Activated CD8-positive, alpha-beta T cell treated with anti-CD3 and anti-CD28 coated beads for 36 hours (primary cell): Measurements from ENCODE around the gene RPL15. TPM values are rescaled to one million over a fixed set of nuclear protein-coding genes. Genes with fewer than 3 reads are reported as not detected.
A peak's percentile ranks its signal among the peaks of the same experiment; 100 is the strongest.
"Not testable (repeated sequence)": the region's sequence is repeated elsewhere in the genome, so short reads cannot be mapped to it uniquely, and the experiment has no call there.

Experiments used
- ATAC-seq: fragments of 200-7000 bp; cut with Tn5 transposase; one replicate; pipeline ENCODE4 v1.10.0; 2021; ENCODE audit warnings: mild to moderate bottlenecking, moderate library complexity
- CTCF ChIA-PET: fragments of 350-600 bp; sonication (Branson Sonifier 250); formaldehyde crosslinking; loops from one replicate; lab custom pipeline; 2021; ENCODE audit warnings: antibody characterized with exemption; lab: Charles Lee
- POLR2A ChIA-PET: fragments of 350-600 bp; sonication (Branson Sonifier 250); formaldehyde crosslinking; loops from one replicate; lab custom pipeline; 2021; ENCODE audit warnings: antibody characterized with exemption; lab: Charles Lee
- DNase-seq: peaks from one replicate; pipeline ENCODE4 v3.0.0-alpha.2; 2020
- H3K27ac Mint-ChIP-seq: one replicate; pipeline ENCODE4 v1.8.0; 2021; ENCODE audit warnings: mild to moderate bottlenecking, mixed read lengths
- H3K27me3 Mint-ChIP-seq: one replicate; pipeline ENCODE4 v1.8.0; 2021; ENCODE audit warnings: mixed read lengths
- H3K36me3 Mint-ChIP-seq: one replicate; pipeline ENCODE4 v1.8.0; 2021; ENCODE audit warnings: low read depth, mixed read lengths
- H3K4me1 Mint-ChIP-seq: one replicate; pipeline ENCODE4 v1.8.0; 2021; ENCODE audit warnings: low read depth, mixed read lengths
- H3K4me3 Mint-ChIP-seq: one replicate; pipeline ENCODE4 v1.8.0; 2021; ENCODE audit warnings: mild to moderate bottlenecking, moderate library complexity, mixed read lengths
- H3K9me3 Mint-ChIP-seq: one replicate; pipeline ENCODE4 v1.8.0; 2021; ENCODE audit warnings: mixed read lengths
- intact Hi-C: fragments of 100-400 bp; cut with micrococcal nuclease; formaldehyde crosslinking; loops from one replicate; pipeline ENCODE4 v1.10.0; 2022
- total RNA-seq, 2 experiments: library from RNA; stranded (reverse); gene quantifications; one replicate each; pipeline ENCODE4 v1.2.3, GENCODE V29; 2021
- TF ChIP-seq, protein P1 (sequence below): fragments of 200-600 bp; IDR thresholded peaks from one replicate; pipeline ENCODE4 v1.8.0; 2022; ENCODE audit warnings: antibody characterized with exemption, mild to moderate bottlenecking

Gene RPL15
- total RNA-seq, 2 experiments from 2014 or later: 2,671 to 2,747 TPM

DNA sequence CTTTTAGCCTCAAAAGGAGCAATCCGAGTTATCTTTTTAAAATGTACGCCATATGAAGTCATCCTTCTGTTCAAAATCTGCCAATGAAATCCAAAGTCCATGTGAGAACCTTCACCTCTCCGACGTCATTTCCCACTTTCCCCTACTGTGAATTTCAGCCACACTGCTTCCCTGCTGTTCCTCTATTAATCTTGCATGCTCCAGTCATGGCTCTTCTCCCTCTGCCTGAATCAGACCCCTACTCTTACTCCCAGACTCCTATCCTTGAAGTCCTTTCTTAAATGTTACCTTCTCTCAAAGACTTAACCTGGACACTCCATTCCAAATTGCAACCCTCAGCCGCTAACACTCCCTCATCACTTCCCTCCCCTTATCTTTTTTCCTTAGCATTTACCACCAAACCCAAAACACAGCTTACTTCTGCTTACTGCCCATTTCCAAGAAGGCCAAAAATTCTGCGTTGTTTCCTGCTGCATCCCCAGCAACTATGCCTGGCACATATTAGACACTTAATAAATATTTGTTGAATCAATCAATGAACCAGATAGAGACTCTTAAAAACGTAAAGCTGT, 1.3 kb upstream of the RPL15 start:
- Mint-ChIP-seq H3K9me3 (no peaks in the 10 kb centered on the region), H3K4me3 (peak overlapping the region; percentile 99), H3K27ac (peak overlapping the region; percentile 99), H3K4me1 (peaks cover 38% of the 10 kb centered on the region), H3K36me3 (peaks cover 38% of the 10 kb centered on the region), H3K27me3 (peaks cover 2% of the 10 kb centered on the region)
- ATAC-seq (no peak), DNase-seq (no peak)
- ChIA-PET CTCF (interaction anchor here (0.7 to 1.2 kb wide), 3 partner anchors 10 to 18 kb away, joined by 3 read pairs; no protein-coding TSS in a partner anchor), POLR2A (interaction anchor here (0.6 to 5.0 kb wide), 16 partner anchors 7 to 107 kb away, joined by 3 to 60 read pairs (median 10); partner anchors contain the start of genes NR1D2 and UBE2E1)
- TF ChIP-seq, protein P1, sequence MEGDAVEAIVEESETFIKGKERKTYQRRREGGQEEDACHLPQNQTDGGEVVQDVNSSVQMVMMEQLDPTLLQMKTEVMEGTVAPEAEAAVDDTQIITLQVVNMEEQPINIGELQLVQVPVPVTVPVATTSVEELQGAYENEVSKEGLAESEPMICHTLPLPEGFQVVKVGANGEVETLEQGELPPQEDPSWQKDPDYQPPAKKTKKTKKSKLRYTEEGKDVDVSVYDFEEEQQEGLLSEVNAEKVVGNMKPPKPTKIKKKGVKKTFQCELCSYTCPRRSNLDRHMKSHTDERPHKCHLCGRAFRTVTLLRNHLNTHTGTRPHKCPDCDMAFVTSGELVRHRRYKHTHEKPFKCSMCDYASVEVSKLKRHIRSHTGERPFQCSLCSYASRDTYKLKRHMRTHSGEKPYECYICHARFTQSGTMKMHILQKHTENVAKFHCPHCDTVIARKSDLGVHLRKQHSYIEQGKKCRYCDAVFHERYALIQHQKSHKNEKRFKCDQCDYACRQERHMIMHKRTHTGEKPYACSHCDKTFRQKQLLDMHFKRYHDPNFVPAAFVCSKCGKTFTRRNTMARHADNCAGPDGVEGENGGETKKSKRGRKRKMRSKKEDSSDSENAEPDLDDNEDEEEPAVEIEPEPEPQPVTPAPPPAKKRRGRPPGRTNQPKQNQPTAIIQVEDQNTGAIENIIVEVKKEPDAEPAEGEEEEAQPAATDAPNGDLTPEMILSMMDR: no peak
- intact Hi-C loops: loop anchor here (2.0 to 10.0 kb wide), 2 partner anchors 29 to 111 kb away; partner anchors contain the start of genes NR1D2 and UBE2E1

DNA sequence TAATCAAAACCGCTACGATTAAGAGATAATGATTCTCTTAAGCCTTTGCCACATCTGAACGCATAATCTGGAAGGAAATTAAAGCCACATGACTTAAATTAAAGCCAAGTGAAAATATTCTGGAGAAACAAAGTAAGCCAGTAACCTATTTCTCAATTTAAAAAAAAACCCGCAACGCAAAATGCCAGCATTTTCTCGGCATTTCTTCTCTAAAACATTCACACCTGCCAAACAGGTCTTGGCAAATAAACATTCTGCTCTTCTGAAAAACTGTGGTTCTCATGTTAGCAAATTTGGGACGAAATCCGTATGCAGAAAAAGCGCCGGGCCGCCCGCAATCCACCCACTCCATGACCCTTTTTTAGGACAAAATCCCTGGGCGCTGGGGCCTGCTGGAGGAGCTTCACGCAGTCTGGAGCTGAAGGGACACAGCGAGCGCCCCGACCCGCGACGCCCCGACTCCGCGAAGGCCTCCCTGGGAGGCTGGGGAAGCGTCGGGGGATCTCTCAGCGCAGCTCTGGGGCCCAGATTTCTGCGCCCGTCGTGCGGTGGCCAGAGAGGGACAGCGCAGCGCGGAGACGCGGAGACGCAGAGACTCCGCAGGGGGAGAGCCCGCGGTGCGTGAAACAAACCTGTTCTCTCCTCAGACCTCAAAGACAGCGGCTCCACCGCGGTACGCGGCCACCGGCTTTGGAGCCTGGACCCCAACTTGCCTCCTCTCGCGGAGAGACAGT, 613 bp upstream of the RPL15 start:
- intact Hi-C loops: loop anchor here (2.0 to 10.0 kb wide), 2 partner anchors 28 to 112 kb away; partner anchors contain the start of genes NR1D2 and UBE2E1
- Mint-ChIP-seq H3K4me1 (peaks cover 38% of the 10 kb centered on the region), H3K9me3 (no peaks in the 10 kb centered on the region), H3K4me3 (peak overlapping the region; percentile 99), H3K27me3 (peaks cover 2% of the 10 kb centered on the region), H3K36me3 (peaks cover 44% of the 10 kb centered on the region), H3K27ac (peak overlapping the region; percentile 99)
- ChIA-PET CTCF (interaction anchor here (0.7 to 1.2 kb wide), 4 partner anchors 9 to 28 kb away, joined by 3 read pairs; no protein-coding TSS in a partner anchor), POLR2A (interaction anchor here (0.6 to 5.0 kb wide), 39 partner anchors 8 to 713 kb away, joined by 3 to 60 read pairs (median 4); partner anchors contain the start of genes NR1D2, UBE2E1 and UBE2E2)
- TF ChIP-seq, protein P1: no peak
- ATAC-seq (peak; percentile 34), DNase-seq (no peak)

DNA sequence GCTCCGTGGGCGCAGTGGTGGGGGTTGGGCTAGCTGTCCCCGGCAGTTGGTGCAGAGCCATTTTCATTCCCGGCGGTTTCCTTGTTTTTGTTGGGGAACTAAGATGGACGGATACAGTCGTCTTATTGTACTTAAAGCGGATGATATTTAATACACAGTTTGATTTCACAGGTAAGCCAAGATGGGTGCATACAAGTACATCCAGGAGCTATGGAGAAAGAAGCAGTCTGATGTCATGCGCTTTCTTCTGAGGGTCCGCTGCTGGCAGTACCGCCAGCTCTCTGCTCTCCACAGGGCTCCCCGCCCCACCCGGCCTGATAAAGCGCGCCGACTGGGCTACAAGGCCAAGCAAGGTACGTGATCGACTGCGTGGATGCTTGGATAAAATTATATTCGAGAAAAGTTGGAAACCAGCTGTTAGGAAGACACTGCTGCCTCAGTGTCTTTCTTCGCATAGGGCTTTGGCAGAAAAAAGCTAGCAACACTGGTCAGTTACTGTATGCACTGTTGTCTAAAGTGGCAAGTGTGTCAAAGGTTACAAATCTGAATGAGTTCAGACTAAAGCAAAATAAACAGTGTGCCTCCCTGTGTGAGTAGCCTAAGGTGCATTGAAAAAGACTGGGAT, 859 bp downstream of the RPL15 start:
- not testable (repeated sequence) for H3K27me3 Mint-ChIP-seq, H3K9me3 Mint-ChIP-seq, DNase-seq, ATAC-seq
- CTCF ChIA-PET: interaction anchor here (1.0 kb wide), 1 partner anchor 26 kb away, joined by 3 read pairs; no protein-coding TSS in a partner anchor
- peaks cover 38% of the 10 kb centered on the region for H3K4me1 Mint-ChIP-seq
- H3K27ac Mint-ChIP-seq: peak overlapping the region; percentile 99
- peaks cover 46% of the 10 kb centered on the region for H3K36me3 Mint-ChIP-seq
- intact Hi-C loops: loop anchor here (2.0 to 10.0 kb wide), 2 partner anchors 27 to 113 kb away; partner anchors contain the start of genes NR1D2 and UBE2E1
- POLR2A ChIA-PET: interaction anchor here (0.6 to 5.0 kb wide), 24 partner anchors 7 to 212 kb away, joined by 3 to 60 read pairs (median 6); partner anchors contain the start of genes NR1D2 and UBE2E1
- H3K4me3 Mint-ChIP-seq: peak overlapping the region; percentile 99

DNA sequence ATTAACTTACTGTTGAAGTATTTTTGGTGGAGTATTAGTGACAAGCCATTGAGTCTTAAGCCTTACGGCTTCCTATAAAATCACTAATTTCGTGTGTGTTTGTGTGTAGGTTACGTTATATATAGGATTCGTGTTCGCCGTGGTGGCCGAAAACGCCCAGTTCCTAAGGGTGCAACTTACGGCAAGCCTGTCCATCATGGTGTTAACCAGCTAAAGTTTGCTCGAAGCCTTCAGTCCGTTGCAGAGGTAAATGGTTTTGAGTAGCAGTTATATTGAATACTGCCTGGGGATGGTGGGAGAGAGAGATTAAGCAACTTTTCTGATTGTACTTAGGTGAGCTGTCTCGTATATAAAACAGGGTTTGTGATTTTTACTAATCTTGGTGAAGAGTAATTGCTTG, 1.4 kb downstream of the RPL15 start:
- not testable (repeated sequence) for DNase-seq, H3K27me3 Mint-ChIP-seq, H3K9me3 Mint-ChIP-seq, ATAC-seq
- Mint-ChIP-seq H3K4me1 (peaks cover 36% of the 10 kb centered on the region), H3K36me3 (peaks cover 46% of the 10 kb centered on the region), H3K27ac (peak overlapping the region; percentile 99), H3K4me3 (peak overlapping the region; percentile 99)
- CTCF ChIA-PET: interaction anchor here (1.0 kb wide), 1 partner anchor 27 kb away, joined by 3 read pairs; no protein-coding TSS in a partner anchor
- POLR2A ChIA-PET: interaction anchor here (0.6 to 5.0 kb wide), 13 partner anchors 11 to 124 kb away, joined by 3 to 60 read pairs (median 18); partner anchors contain the start of genes NR1D2 and UBE2E1
- intact Hi-C loops: loop anchor here (10.0 kb wide), 1 partner anchor 114 kb away; the partner anchor contains the start of gene UBE2E1

DNA sequence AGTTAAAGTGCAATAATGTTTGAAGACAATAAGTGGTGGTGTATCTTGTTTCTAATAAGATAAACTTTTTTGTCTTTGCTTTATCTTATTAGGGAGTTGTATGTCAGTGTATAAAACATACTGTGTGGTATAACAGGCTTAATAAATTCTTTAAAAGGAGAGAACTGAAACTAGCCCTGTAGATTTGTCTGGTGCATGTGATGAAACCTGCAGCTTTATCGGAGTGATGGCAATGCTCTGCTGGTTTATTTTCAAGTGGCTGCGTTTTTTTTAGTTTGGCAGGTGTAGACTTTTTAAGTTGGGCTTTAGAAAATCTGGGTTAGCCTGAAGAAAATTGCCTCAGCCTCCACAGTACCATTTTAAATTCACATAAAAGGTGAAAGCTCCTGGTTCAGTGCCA, 2.7 kb downstream of the RPL15 start:
- TF ChIP-seq, protein P1: no peak
- no peak for ATAC-seq
- Mint-ChIP-seq H3K27me3 (peaks cover 2% of the 10 kb centered on the region), H3K9me3 (no peaks in the 10 kb centered on the region), H3K4me3 (peak overlapping the region; percentile 99), H3K4me1 (peaks cover 31% of the 10 kb centered on the region), H3K36me3 (peaks cover 46% of the 10 kb centered on the region), H3K27ac (peak overlapping the region; percentile 72)
- ChIA-PET CTCF (no interaction called here), POLR2A (interaction anchor here (0.9 to 5.0 kb wide), 9 partner anchors 10 to 111 kb away, joined by 3 to 60 read pairs (median 20); partner anchors contain the start of genes NR1D2 and UBE2E1)
- DNase-seq: no peak
- intact Hi-C loops: loop anchor here (10.0 kb wide), 1 partner anchor 115 kb away; the partner anchor contains the start of gene UBE2E1
